GM12891 (cell line): ENCODE data around the gene IPCEF1.

Source experiments
- POLR2A ChIP-seq: IDR thresholded peaks from 2 replicates; pipeline ENCODE4 v1.6.1; 2011; ENCODE audit warnings: low read depth, low read length, control low read depth
- POLR2AphosphoS5 ChIP-seq: IDR thresholded peaks from 2 replicates; pipeline ENCODE4 v1.6.1; 2011; ENCODE audit warnings: low read depth, low read length, control low read depth
- POU2F2 ChIP-seq: IDR thresholded peaks from 2 replicates; pipeline ENCODE4 v1.6.1; 2011; ENCODE audit warnings: low read depth, mild to moderate bottlenecking, control low read depth, low read length, moderate library complexity
- TAF1 ChIP-seq: IDR thresholded peaks from 2 replicates; pipeline ENCODE4 v1.6.1; 2011; ENCODE audit warnings: low read depth, low read length, control low read depth

DNA sequence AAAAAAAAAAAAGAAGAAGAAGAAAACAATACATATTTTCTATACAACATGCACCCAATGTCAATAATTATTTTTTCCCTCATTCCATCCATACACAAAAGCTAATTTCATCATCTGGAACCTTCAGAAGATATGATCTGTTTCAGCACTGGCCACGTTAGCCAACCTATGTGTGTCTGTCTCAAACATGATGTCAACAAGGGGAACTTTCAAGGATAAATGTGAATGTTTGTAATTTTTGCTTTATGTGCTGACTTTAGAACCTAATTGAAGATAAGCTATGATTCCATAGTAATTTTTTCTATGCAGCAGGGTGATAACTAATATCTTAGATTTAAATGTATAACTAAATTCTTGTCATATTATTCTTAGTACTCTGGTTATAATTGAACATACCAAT is 37.9 kb downstream of the IPCEF1 start:
- TF ChIP-seq TAF1: no peak
- no peak for TF ChIP-seq POU2F2
- no peak for TF ChIP-seq POLR2AphosphoS5
- TF ChIP-seq POLR2A: no peak
